HG03139 (cell line): Measurements from ENCODE around the gene TRIM68.

Source experiments
- ATAC-seq: cut with Tn5 transposase; IDR thresholded peaks from one replicate; pipeline ENCODE4 v1.9.1; 2021; ENCODE audit not compliant: unreplicated experiment

Gene TRIM68

GRCh38 chr11:4607096-4607495 lies 935 bp downstream of the TRIM68 start:
- no peak for ATAC-seq

GRCh38 chr11:4606231-4607015 lies 1.6 kb downstream of the TRIM68 start:
- ATAC-seq: no peak

GRCh38 chr11:4605057-4605456 lies 3.0 kb downstream of the TRIM68 start:
- no peak for ATAC-seq

GRCh38 chr11:4593739-4594138 lies 14.3 kb downstream of the TRIM68 start, which contains the start of gene OR52I1:
TSS of gene OR52I1 (plus strand) at chr11:4594039. CDS start at chr11:4594039, 0 bp downstream.
- ATAC-seq: no peak

GRCh38 chr11:4589017-4589416 lies 19.0 kb downstream of the TRIM68 start:
- no peak for ATAC-seq

GRCh38 chr11:4581443-4581842 lies 26.6 kb downstream of the TRIM68 start, which contains the start of gene OR52I2:
TSS of gene OR52I2 (plus strand) at chr11:4581743.
- no peak for ATAC-seq

- ATAC-seq: no peak
These were observed 27.9 kb downstream of the TRIM68 start for GRCh38 chr11:4580124-4580523.

- ATAC-seq: no peak
These were observed 29.4 kb downstream of the TRIM68 start for GRCh38 chr11:4578624-4579023.

GRCh38 chr11:4577761-4578160 lies 30.3 kb downstream of the TRIM68 start:
- ATAC-seq: no peak

- no peak for ATAC-seq
These were observed 31.2 kb downstream of the TRIM68 start for GRCh38 chr11:4576880-4577279.

- no peak for ATAC-seq
These were observed 39.0 kb downstream of the TRIM68 start for GRCh38 chr11:4569075-4569474.

- ATAC-seq: no peak
These were observed 42.7 kb downstream of the TRIM68 start for GRCh38 chr11:4565371-4565770.

GRCh38 chr11:4560467-4560866 lies 47.6 kb downstream of the TRIM68 start:
- ATAC-seq: no peak

- ATAC-seq: no peak
These were observed 48.2 kb downstream of the TRIM68 start for GRCh38 chr11:4559527-4560440.

- ATAC-seq: no peak
These were observed 56.6 kb downstream of the TRIM68 start for GRCh38 chr11:4551346-4551979.
